Glomerular visceral epithelial cell (primary cell): ENCODE data around the gene CAMK1D.
"Not testable (repeated sequence)": the region's sequence is repeated elsewhere in the genome, so short reads cannot be mapped to it uniquely, and the experiment has no call there.

Source experiments
- DNase-seq: peaks from one replicate; pipeline ENCODE4 v3.0.0-alpha.2; 2016; ENCODE audit errors: extremely low spot score

Gene CAMK1D

DNA sequence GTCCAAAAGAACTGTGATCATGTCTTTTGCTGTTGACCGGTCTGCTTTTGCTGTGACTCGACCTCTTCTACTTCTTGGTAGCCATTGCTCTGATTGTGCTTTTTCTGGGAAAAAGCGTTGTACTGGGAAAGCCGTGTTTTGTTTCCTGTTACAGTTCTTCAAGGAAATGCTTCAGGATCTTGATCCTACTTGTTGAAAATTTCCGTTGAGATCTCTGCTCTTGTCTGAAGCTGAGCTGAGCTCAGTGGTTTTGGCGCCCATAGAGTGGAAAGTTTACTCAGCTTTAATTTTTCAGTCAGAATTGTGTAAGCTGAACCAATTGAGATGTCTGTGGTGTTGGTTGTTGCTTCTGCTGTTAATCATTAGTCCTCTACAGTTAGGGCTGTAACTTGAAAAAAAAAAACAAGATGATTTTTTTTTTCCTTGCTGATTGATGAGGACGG is 349.9 kb downstream of the CAMK1D start:
- peak; percentile 87 for DNase-seq

DNA sequence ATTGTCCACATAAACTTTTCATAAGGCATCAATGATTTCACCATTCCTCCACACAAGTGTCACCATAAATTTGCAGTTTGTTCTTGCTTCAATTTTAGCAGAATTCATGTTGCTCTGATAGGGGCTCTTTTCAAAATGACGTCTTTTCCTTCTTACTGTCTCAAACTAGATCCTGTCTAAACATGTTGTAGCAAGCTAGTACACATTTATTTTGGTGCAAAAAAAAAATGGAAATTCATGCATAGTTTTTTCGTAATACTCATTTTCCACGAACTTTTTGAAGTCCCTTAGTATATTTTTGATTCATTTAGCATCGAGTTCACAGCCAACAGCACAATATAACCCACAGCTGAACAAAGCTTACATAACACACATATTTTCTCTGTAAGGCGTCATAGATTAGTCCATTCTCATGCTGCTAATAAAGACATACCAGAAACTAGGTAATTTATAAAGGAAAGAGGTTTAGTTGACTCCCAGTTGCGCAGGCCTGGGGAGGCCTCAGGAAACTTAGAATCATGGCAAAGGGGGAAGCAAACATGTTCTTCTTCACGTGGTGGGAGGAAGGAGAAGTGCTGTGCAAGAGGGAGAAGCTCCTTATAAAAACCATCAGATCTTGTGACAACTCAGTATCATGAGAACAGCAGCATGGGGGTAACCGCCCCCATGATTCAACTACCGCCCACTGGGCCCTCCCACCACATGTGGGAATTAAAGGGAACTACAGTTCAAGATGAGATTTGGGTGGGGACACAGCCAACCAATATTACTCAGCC is 350.6 kb downstream of the CAMK1D start:
- no peak for DNase-seq

DNA sequence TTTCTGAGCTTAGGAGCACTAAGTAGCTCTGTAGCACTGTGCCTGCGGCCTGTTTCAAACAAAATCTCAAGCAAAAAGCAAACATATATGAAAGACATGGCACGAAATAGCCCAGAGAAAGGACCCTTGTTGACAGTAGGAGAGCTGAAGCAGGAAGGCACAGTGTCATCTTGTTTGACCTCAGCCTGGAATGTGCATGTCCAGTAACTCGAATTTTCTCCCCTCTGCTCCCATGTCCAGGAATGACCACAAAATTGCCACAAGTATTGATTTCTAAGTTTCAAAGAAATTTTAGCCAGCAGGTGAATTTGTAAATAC is 351.2 kb downstream of the CAMK1D start:
- DNase-seq: no peak

DNA sequence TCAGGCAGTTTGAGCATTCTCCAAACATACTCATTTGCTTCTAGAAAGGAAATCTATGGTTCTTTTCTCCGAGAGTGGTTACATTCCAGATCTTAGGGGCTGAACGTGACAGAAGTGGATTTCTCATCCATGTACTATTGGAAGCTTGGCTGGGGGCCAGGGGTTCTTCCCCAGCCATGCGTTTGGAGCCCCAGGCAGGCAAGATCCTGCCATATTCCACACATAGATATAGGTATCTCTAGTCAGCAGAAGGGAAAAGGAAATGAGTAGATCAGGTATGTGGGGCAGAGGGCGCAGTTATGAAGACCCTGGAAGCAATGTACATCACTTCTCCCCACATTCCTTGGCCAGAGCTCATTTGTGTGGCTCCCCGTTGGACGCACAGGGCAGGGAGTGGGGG is 352.3 kb downstream of the CAMK1D start:
- DNase-seq: peak; percentile 72

DNA sequence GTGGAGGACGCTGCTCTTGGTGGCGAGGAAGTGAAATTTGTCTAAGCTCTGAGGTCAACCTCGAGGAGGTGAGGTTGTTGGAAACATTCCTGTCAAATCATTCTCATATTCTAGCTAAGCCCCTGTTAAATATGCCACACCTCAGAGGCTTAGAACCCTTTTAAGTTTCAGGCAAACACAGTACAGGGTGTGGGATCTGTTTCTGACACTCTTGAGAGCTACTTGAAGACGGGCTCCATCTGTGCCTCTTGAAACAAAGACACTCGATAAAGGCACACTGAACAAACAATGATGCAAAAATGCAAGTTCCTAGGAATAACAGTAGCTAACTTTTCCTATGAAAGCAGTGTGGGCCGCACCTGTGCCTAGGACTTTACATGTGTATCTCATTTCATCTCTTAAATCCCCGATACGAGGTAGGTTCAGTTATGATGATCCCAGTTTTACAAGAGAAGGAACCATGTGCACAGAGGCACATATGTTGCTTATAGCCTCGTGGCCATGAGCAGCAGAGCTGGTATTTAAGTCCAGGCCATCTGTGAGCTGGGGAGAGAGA is 352.9 kb downstream of the CAMK1D start:
- DNase-seq: no peak

DNA sequence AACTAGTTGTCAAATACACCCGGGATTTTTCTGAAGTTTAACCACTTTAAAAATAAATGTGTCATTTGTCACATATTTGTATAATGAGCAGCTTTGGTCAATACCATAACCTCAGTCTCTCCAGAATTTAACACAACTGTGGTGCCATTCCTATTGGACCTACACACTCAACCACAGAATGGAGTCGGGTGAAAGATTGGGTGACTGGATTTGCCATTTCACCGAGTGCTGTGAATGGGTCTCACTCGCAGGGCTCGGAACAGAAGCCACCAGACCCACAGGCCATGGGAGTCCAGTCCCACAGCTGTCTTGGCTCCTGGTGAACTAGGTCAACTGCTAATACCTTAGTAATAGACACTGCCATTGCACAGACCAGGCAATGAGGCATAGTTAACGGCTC is 353.8 kb downstream of the CAMK1D start:
- peak; percentile 47 for DNase-seq

DNA sequence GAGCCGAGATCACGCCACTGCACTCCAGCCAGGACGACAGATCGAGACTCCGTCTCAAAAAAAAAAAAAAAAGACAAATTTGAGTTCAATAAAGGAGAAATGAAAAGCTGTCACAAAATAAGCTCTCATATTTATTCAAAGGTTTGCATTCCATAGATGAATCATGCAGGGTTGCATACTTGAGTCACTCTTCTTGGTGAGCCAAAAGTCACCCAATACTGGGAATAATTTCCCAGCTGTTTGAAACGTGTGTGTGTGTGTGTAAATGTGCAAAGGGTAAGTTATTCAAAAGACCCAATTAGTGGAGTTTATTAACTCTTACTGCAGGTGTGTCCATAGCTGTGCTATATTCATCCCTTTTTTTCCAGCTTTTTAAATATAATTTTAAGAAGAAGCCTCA is 354.5 kb downstream of the CAMK1D start:
- peak; percentile 61 for DNase-seq

DNA sequence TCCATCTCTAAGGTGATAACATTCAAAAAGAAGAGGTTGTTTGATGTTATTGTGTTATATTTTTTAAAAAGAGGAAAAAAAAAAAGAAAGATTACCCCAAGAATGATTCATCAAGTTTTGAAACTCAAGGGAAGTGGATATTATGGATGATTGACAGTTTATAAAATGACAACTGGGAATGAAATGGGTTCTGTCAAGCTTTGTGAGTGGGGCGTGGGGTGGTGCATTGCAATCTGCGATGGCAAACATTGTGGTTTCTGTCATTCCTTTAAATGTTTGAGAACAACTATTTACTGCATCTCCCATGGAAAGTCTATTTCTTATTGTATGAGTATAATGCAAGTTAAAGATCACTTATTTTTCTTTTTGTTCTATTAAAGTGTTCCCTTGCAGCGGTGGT is 355.1 kb downstream of the CAMK1D start:
- no peak for DNase-seq

DNA sequence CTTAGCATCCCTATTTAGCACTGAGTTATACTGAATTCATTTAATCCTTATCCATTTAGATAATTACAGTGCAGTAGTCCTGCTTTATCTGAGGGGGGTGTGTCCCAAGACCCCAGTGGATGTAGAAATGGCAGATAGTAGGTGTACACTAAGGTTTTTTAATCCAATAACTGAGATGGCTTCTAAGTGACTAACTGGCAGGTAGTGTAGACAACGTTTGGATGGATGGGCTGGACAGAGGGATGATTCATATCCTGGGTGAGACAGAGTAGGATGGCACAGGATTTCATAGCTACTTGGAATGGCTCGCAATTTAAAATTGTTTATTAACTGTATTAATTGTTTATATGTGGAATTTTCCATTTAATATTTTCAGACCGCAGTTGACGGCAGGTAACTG is 356.6 kb downstream of the CAMK1D start:
- DNase-seq: no peak

DNA sequence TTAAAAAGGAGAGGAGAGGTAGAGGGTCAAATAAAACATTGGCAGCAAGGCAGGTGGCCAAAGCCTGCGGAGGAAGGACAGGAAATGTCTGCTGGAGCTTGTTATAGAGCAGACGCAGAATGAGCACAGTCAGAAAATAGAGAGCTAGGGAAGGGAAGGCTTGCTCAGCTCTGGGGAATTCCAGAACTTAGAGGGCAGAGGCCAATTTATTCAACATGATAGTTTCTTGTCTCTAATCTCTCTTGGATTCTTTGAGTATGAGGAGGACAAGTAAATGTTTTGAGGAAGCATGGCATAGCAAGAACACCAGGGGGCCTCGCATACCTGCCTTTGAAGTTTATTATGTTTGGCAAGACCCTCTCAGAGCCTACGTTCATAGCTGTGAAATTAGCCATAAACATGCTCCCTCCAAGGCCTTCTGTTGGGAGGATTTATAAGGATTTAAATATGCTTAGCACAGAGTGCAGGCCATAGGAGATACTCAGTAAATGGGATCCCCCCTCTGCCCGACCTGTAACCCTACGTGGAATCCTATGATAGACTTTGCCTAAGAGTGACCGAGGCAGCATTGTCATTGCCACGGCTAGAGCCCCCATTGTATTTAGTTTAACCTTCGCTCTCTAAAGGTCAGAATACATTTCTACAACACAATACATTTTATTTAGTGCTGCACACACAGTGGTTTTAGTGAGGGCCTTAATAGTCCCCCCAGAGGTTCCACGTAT is 358.3 kb downstream of the CAMK1D start:
- peak; percentile 84 for DNase-seq

DNA sequence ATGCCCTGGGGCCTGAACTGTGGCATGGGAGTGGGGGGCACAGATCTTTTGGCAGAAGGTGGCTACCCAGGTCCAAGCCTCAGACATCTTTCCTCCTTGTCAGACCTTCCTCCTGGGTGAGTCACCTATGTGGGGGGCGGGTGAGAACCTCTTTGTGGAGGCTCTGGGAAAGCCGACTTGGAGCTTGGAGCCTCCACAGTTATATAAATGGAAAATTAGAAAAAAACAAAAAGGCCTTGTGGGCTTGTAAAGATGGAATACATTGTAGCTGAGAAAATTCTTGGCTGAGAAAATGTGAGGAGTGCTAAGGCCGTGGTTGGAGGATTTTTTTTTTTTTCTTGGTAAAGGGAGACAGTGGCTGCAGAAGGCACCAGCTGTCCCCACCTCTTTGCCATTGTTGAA is 359.7 kb downstream of the CAMK1D start:
- DNase-seq: peak; percentile 58

DNA sequence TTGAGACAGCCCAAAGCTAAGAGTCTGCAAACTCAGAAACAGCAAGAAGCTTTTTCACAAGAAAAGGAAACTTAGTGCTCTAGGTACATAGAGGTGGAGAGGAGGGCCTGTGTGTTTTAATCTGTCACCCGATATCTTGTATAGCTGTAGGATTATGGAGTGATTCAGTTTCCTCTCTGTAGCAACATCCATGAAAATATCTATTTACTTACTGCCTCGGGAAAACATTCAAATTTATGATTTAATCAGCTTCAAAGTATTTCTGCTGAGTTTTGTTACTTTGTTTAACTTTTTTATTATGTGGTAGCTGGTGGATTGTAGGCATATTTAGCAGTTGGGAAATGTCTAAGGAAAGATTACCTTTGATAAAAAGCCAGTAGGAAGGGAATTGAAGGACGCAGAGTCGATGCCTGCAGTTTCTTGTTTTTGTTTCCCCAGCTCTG is 360.2 kb downstream of the CAMK1D start:
- DNase-seq: no peak

DNA sequence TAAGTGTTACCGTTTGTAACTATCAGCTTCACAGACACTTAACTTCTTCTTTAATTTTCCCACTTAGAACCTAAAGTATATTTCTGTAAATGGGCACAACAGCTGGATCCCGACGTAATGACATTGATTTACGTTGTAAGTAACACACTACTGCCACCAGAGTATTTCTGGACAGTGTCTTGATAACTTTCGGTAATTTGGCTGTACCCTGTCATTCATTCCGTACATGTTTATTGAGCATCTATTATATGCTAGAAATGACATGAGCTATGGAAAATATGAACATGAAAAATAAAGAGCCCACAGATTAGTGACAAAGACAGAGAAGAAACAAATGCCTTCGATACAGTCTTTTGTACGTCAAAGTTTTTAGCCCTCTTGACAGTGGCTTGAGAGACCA is 360.8 kb downstream of the CAMK1D start:
- DNase-seq: no peak

DNA sequence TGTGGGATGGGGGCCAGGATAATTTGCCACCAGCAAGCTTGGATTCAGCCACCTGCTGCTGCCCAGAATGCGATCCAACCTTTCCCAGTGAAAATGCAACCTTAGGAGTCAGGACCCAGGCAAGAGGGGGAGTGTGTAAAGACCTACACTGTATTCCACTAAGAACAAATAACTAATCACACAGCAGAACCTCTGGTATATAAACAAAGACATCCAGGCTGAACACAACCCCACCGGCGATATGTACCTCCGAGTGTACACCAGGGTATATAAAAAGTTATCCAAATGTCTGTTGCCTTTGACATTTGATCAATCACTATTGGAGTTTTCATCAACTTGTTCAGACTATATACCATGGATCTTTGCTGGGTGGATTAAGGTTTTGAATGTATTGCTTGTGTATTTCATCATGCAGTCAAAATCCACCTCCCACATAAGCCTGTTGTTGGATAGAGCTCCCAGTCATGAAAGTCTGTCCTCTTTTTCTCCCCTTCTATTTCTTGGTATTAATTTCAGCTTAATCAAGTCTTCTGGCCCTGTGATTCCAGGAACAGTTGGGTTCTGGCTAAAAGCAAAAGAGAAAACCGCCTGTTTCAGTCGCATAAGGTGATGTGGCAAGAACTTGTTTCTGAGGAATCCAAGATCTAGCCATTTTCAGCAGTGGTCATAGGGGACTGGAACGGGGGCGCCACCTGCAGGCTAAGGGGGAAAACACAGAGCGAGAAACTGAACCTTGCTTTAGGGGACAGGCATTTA is 361.4 kb downstream of the CAMK1D start:
- DNase-seq: peak; percentile 81

DNA sequence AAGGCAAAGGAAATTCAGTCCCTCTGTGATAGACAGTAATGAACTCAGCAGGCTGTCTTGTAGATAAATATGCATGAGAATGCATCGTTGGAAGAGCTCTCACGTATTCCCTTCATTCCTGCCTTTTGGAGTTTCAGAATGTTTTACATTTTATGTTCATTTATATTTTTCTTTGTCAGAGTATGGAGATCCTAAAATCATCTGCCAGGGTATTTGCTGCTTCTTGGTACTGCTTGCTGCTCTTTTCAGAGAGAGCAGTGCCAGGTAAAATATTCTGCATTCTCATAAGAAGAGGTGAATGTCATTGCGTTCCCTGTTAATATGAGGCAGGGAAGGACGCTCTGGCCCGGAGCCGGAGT is 362.0 kb downstream of the CAMK1D start:
- no peak for DNase-seq

DNA sequence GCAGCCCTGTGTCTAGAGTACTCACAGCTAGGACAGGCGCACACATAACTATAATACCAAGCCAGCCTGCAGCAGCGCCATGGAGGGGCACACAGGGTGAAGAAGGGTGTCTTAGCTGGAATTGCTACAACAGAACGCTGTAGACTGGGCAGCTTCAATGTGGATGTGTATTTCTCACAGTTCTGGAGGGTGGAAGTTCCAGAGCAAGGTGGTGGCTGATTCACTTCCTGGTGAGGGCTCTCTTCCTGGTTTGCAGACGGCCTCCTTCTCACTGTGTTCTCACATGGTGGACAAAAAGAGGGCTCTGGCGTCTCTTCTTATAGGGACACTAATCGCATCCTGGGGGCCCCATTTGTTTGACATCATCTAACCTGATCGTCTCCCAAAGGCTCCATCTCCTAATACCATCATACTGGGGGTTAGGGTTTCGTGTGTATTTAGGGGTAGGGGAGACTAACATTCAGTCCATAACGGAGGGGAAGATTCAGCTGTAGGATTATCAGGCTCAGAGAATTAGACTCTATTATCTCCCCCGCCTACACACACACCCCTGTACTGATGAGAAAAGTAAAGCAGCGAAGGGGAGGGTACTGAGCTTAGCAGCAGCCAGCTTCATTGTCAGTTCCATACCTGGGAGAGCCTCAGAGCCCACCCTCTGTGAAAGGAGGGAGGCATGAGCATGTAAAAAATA is 363.1 kb downstream of the CAMK1D start:
- DNase-seq: no peak

DNA sequence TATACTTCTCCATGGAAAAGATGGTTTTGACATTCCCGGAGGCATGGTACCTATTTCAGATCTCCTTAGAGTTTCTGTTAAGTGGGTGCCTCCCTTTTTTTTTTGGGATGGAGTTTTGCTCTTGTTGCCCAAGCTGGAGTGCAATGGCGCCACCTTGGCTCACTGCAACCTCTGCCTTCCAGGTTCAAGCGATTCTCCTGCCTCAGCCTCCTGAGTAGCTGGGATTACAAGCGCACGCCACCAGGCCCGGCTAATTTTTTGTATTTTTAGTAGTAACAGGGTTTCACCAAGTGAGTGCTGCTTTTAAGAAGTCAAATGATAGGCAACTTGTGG is 363.6 kb downstream of the CAMK1D start:
- DNase-seq: not testable (repeated sequence)

DNA sequence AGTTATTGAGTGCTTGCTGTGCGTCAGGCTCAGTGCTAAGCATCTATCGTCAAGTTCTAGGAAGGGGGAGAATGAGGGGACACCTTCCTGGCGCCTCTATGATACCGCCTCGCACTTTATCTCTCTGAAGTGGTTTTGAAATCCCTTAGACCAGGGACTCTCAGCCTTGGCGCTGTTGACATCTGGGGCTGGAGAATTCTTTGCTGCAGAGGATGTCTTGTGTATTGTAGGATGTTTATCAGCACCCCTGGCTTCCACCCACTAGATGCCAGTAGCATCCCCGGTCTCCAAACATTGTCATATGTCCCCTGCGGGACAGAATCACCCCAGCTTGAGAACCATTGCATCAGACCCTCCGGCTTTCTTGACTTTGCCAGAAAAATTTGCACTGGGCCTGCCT is 366.7 kb downstream of the CAMK1D start:
- DNase-seq: no peak

DNA sequence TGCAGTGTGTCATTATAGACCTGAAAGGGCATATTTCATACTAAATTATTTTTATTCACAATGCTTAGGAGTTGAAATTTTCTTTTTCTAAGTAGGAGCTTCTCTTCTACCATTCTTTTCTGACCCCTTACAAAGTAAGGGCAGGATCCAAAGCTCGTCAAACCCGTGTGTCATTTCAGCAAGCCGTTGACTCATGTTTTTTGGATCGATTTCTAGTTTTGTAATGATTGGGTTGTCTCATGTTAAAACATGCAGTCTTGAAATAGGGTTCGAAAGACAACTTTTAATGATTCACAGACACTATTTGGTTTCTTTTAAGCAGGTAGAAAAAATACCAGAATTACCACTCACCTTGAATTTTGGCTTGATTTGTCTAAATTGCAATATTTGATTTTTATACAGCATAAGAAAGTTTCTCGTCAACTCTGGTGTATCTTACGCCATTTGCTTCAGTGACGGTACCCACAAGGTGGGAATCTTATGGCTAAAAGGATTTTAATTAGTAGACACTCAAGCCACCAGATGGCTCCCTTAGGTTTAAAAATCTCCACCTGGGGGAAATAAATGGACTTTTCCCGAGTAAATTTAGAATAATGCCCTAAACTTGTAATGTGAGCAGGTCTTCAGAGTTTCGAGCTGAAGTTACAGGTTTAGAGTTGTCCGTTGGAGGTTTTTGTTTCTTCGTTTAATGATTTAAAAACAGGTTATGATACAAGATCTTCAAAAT is 368.8 kb downstream of the CAMK1D start:
- DNase-seq: no peak

DNA sequence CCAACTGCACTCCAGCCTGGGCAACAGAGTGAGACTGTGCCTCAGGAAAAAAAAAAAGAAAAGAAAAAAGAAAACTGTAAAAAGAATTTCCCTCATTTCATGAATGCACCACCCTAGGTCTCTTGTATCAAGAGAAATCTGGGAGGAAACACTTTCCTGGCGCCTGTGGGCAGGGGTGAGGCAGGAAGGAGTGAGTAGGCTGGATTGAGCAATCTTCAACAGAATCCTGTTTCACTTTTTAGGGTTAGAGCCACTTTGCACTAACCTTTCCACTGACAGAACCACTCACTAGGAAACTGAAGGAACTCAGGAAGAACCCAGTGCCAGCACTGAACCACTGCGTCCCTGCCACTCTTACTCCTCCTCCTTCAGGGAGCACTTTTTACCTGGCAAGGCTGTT is 370.0 kb downstream of the CAMK1D start:
- DNase-seq: no peak

DNA sequence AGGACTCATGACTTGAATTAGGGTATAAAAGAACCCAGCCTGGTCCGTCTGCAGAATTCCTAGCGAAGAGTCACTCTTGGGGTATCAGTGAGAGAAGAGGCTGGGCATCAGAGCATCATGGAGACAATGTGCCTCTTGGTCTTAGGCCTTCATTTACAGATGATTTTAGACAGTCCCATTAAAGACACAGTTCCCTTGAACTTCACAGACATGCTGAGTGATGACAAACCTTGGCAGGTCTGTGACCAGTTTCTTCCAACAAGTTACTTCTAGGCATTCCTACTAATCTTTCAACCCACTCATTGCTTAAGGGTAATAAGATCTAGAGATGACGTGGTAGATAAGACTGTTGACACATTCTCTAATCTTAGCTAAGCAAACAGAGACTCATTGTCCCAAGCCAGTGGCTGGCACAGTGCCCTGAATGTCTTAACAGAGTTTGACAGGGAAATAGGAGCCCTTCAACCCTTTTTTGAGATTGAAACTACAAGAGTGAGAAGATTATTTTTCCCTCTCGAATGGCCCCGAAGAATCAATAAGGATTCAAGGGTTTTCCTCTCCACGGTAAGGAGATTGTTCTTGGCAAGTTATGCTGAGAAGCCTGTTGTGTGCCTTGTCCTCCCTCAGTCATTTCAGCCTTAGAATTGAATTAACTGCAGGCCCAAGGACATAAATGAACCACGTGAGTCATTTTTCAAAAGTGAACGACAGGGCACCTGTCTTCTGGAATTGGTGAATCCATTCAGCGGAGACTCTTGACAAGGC is 371.1 kb downstream of the CAMK1D start:
- DNase-seq: peak; percentile 85
